Suppressor macrophage treated with lipopolysaccharide for 4 hours (primary cell): ENCODE results near the gene IL11.
A peak's percentile ranks its signal among the peaks of the same experiment; 100 is the strongest.

Experiments
- DNase-seq: peaks from one replicate; pipeline ENCODE4 v3.0.0-alpha.2; 2020

The IL11 gene

DNA sequence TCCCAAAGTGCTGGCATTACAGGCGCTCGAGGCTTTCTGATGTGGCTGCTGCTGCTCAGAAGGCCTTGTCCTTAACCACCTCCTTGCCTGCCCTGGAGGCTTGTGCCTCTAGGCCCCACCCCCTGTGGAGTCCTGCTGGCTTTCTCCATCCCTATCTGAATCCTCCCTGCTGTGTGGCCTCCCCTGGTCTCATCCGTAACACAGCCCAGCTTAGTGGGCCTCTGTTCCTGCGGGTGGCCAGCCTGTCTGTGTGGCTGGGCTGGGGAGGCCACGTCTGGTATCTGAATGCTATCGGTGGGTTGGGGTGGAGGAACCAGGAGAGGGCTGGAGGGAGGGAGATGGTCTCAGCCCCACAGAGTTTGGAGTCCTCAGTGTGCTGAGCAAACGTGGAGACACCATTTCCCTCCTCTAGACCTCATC lies 20.2 kb upstream of the IL11 start:
- no peak for DNase-seq

DNA sequence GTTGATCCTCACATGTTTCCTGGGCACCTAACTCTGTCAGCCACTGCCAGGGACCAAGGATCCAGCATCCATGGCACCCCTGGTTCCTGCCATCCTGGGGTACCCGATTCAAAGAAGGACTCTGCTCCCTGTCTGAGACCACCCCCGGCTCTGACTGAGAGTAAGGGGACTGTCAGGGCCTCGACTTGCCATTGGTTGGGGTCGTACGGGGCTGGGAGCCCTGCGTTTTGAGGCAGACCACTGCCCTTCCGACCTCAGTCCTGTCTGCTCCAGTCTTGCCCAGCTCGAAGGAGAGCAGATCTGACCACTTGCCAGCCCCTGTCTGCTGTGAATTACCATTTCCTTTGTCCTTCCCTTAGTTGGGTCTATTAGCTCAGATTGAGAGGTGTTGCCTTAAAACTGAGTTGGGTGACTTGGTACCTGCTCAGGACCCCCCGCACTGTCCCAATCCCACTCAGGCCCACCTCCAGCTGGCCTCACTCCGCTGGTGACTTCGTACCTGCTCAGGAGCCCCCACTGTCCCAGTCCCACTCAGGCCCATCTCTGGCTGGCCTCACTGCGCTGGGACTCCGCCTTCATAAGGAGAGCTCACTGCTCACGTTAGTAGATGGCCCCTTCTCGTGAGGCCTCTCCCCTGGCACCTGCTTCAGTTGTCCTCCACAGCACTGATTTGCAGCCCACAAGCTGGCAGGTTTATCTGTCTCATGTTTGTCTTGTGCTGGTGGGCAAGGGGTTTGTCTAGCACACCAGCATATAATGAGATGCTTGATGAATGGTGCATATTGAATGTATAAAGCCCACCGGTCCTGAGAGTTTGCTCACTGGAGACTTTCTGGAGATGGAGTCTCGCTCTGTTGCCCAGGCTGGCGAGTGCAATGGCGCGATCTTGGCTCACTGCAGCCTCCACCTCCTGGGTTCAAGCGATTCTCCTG lies 19.4 kb upstream of the IL11 start:
- DNase-seq = no peak

GRCh38 chr19:55387736-55388497 lies 17.7 kb upstream of the IL11 start:
- DNase-seq = no peak

GRCh38 chr19:55386493-55386971 lies 16.3 kb upstream of the IL11 start:
- DNase-seq = no peak

GRCh38 chr19:55385724-55386492 lies 15.6 kb upstream of the IL11 start, which contains the start of gene RPL28:
Gene RPL28 (plus strand): TSS chr19:55385932. CDS start chr19:55386358, 426 bp downstream.
- peak; percentile 100 for DNase-seq

GRCh38 chr19:55384920-55385723 lies 14.9 kb upstream of the IL11 start:
- peak; percentile 97 for DNase-seq

DNA sequence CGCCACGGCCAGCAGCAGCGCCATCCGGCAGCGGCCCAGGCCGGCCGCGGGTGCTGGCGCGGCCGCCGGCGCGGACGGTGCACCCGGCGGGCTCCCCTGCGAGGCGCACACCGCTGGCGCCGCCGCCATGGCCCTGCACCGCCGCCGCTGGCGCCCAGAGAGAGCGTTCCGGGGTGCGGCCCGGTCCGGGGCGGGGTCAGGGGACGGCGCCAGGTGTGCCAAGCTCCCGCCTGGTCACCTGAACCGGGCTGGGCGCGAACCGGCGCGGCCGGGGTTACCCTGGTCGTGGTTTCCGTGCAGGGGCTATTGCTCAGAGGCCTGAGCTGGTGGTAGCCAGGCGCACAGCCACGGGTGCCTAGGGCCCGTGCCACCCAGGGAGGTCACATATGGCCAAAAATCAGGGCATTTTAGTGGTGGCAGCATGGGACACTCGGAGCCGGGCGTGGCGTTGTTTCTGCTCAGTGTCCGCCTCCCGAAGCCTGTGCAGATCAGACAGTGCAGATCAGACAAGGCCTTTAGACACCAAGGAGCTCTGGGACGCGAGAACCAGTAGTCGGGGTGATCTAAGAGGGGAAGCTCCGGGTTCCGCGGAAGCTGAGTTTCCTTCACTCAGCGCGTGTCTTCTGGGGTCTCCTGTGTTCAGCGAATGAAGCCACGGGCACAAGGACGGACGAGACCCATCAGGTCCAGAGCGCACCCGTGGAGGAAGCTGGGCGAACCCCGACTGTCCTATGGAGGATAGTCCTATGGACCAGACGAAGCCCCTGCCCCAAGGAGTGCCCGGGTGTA lies 14.1 kb upstream of the IL11 start, which contains the start of gene TMEM238:
Gene TMEM238, minus strand, starts transcription at position 162 of the 789 bp plus-strand sequence. Its CDS starts 33 bp downstream, at position 129.
- peak; percentile 36 for DNase-seq

DNA sequence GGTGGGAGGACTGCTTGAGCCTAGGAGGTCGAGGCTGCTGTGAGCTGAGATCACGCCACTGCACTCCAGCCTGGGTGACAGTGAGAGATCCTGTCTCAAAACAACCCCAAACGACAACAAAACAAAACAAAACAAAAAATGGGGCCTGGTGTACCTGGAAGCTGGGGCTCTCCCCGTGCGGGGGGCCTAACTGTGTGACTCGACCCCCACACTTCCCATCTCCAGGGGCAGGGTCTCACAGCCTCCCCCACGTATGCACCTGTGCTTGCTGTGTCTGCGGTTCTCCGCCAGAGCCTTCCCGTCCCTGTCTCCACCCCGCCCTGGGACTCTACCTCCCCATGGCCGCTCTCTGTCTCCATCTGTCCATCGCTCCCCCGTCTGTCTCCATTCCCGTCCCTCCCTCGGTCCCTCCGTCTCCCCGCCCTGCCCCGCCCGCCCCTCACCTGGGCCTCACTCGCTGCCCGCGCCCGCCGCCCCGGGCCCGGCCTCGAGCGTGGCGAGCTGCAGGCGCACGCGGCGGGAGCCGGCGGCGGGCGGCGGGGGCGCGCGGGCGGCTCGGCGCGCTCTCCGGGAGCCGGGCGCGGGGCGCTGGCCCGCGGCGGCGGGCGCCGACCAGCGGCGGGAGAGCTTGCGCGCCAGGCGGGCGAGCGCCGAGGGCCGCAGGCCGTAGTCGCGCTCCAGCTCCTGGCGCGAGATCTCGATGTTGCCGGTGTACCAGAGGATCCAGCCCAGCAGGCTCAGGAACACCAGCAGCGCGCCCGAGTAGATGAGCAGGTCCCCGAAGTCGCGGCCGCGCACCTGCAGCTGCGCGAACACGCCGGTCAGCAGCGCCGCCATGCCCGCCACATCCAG lies 13.2 kb upstream of the IL11 start:
- peak; percentile 74 for DNase-seq

GRCh38 chr19:55382522-55383054 lies 12.3 kb upstream of the IL11 start:
- no peak for DNase-seq

DNA sequence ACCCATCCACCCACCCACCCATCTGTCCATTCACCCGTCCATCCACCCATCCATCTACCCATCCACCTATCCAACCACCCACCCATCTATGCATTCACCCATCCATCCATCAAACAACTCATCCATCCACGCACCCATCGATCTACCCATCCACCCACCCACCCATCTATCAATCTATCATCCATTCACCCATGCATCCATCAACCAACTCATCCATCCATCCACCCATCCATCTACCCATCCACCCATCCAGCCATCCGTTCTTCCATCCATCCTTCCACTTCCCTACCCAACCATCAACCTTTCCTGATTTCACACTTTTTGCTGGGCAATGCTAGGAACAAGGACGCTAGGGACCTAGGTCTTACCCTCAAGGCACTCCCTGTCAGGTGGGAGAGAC lies 11.8 kb upstream of the IL11 start:
- DNase-seq = no peak

DNA sequence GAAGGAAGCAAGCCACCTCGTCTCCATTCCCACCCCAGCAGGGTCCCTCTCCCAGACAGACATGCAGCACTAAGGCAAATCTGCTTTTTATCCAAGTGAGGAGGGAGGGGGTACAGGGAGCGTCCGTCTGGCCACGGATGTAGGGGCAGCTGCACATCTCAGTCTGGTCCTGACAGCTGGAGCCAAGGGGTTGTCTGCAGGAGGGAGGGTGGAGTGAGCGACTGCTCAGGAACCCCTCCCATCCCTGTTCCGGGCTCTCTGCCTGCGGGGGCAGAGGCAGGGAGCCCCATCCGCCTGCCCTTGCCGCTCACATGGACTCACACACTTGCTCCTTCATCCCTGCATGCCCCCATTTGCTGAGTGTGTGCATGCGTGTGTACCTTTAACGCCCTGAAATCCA lies 8.9 kb upstream of the IL11 start:
- DNase-seq = no peak

- no peak for DNase-seq
These were observed 7.3 kb upstream of the IL11 start for GRCh38 chr19:55377356-55378131.

DNA sequence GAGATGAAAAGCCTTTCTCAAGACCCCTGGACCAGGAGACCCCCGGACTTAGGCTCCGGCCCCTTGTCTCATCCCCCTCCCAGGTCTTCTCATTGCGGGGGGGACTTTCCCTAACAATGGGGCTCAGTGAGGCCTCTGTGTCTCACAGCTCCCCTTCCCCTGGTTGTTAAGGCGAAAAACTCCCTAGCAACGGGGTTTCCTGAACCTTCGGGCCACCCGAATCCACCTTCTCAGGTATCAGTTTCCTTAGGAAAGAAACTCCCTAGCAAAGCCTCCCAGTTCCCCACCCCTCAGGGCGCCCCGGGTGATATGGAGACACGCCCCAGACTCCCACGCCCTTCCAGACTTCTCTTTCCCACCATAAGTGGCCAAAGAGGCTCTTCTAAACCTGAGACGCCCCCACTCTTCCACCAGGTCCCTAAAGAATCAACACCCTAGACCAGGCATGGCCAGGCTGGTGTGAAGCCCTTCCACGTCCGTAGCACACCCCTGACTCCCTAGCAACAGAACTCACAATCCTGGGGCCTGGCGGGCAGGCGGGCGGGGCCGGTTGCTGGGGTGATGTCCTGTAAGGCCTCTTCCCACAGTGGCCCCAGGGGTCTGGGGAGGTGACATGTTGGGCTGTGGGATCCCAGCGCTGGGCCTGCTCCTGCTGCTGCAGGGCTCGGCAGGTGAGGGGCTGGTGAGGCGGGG lies 6.1 kb upstream of the IL11 start, which contains the start of gene TMEM190:
Gene TMEM190, plus strand, starts transcription at position 586 of the 693 bp plus-strand sequence. Its CDS starts 28 bp downstream, at position 614.
- no peak for DNase-seq

GRCh38 chr19:55373993-55374757 lies 3.9 kb upstream of the IL11 start:
- DNase-seq = no peak

DNA sequence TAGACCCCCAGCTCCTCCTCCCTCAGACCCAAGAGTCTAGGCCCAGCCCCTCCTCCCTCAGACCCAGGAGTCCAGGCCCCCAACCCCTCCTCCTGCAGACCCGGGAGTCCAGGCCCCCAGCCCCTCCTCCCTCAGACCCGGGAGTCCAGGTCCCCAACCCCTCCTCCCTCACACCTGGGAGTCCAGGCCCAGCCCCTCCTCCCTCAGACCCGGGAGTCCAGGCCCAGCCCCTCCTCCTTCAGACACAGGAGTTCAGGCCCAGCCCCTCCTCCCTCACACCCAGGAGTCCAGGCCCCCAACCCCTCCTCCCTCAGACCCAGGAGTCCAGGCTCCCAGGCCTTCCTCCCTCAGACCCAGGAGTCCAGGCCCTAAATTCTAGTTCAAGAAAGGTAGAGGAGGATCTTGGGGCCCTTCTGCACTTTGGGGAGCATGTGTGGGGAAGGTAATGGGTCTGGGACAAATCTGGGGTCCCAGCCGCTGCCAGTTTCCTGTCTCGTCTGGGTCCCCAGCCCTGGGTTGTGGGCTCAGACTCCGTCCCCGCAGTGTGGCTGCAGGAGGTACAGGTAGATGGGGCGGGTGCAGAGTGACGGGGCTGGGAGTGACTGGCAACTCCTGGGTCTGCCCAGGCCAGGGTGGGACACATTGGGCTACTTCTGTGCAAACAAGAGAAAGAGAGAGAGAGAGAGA lies 3.2 kb upstream of the IL11 start:
- no peak for DNase-seq

- DNase-seq = no peak
These were observed 2.2 kb upstream of the IL11 start for GRCh38 chr19:55372316-55373081.
